IPS-20b (cell line): ENCODE results near the gene SMAD3.
A peak's percentile ranks its signal among the peaks of the same experiment; 100 is the strongest.

ENCODE experiments used
- H3K27ac ChIP-seq: one replicate; pipeline ENCODE4 v1.5.1; 2013; ENCODE audit warnings: low read length
- H3K27me3 ChIP-seq: 2 replicates; pipeline ENCODE4 v1.6.1; 2013; ENCODE audit warnings: mild to moderate bottlenecking, low read length, inconsistent platforms; ENCODE audit not compliant: insufficient read depth
- H3K36me3 ChIP-seq: 2 replicates; pipeline ENCODE4 v1.6.1; 2013; ENCODE audit warnings: low read depth, mild to moderate bottlenecking, inconsistent platforms, low read length, moderate library complexity; ENCODE audit not compliant: insufficient read depth
- H3K4me1 ChIP-seq: 2 replicates; pipeline ENCODE4 v1.6.1; 2013; ENCODE audit warnings: mild to moderate bottlenecking, control low read depth, inconsistent platforms, low read length, moderate library complexity; ENCODE audit not compliant: insufficient read depth
- H3K4me3 ChIP-seq: 2 replicates; pipeline ENCODE4 v1.5.1; 2013; ENCODE audit warnings: mild to moderate bottlenecking, low read length, inconsistent platforms
- H3K9ac ChIP-seq: 2 replicates; pipeline ENCODE4 v1.6.1; 2013; ENCODE audit warnings: low read depth, mild to moderate bottlenecking, inconsistent platforms, low read length, moderate library complexity
- H3K9me3 ChIP-seq: 2 replicates; pipeline ENCODE4 v1.6.1; 2013; ENCODE audit warnings: mild to moderate bottlenecking, low read depth, low read length, inconsistent platforms; ENCODE audit not compliant: insufficient read depth

SMAD3 gene

GRCh38 chr15:67050522-67051087 is 14.8 kb upstream of the SMAD3 start:
- Histone ChIP-seq H3K4me1 (no peaks in the 10 kb centered on the region; the same call in 1 of the 2 replicates), H3K4me3 (no peak overlapping the region), H3K9ac (no peak overlapping the region), H3K27ac (no peak overlapping the region), H3K27me3 (no peaks in the 10 kb centered on the region), H3K36me3 (no peaks in the 10 kb centered on the region), H3K9me3 (no peaks in the 10 kb centered on the region)

- no peak overlapping the region for H3K4me3 ChIP-seq
- H3K27ac ChIP-seq, result no peak overlapping the region
- no peak overlapping the region for H3K9ac ChIP-seq
Measured at GRCh38 chr15:67051088-67052045, 14.0 kb upstream of the SMAD3 start.

GRCh38 chr15:67054676-67055075 is 10.7 kb upstream of the SMAD3 start:
- 0 out of 2 replicates have a peak, but pooled peaks cover under 1% of the 10 kb centered on the region for H3K27me3 ChIP-seq
- no peak overlapping the region for H3K9ac ChIP-seq
- no peaks in the 10 kb centered on the region for H3K9me3 ChIP-seq
- no peak overlapping the region for H3K27ac ChIP-seq
- no peaks in the 10 kb centered on the region for H3K36me3 ChIP-seq
- H3K4me1 ChIP-seq, result no peaks in the 10 kb centered on the region; the same call in 1 of the 2 replicates
- H3K4me3 ChIP-seq, result no peak overlapping the region

More at GRCh38 chr15:67051088-67052045, 14.0 kb upstream of the SMAD3 start:
- H3K36me3 ChIP-seq, result no peaks in the 10 kb centered on the region
- no peaks in the 10 kb centered on the region for H3K27me3 ChIP-seq
- H3K9me3 ChIP-seq, result no peaks in the 10 kb centered on the region
- no peaks in the 10 kb centered on the region; the same call in 1 of the 2 replicates for H3K4me1 ChIP-seq

- Histone ChIP-seq H3K4me3 (no peak overlapping the region), H3K27me3 (peaks cover 36% of the 10 kb centered on the region), H3K9me3 (no peaks in the 10 kb centered on the region), H3K4me1 (peaks cover 10% of the 10 kb centered on the region; the same call in 1 of the 2 replicates), H3K36me3 (no peaks in the 10 kb centered on the region), H3K27ac (no peak overlapping the region), H3K9ac (no peak overlapping the region)
Measured at GRCh38 chr15:67059127-67059553, 6.3 kb upstream of the SMAD3 start.

GRCh38 chr15:67061811-67062368 is 3.5 kb upstream of the SMAD3 start:
- Histone ChIP-seq H3K9me3 (no peaks in the 10 kb centered on the region), H3K9ac (no peak overlapping the region)

GRCh38 chr15:67062369-67062985 is 2.9 kb upstream of the SMAD3 start:
- Histone ChIP-seq H3K4me1 (peaks cover 17% of the 10 kb centered on the region; the same call in 1 of the 2 replicates), H3K27me3 (peaks cover 58% of the 10 kb centered on the region), H3K9me3 (no peaks in the 10 kb centered on the region), H3K27ac (no peak overlapping the region), H3K9ac (no peak overlapping the region), H3K36me3 (no peaks in the 10 kb centered on the region), H3K4me3 (no peak overlapping the region)

More at GRCh38 chr15:67061811-67062368, 3.5 kb upstream of the SMAD3 start:
- Histone ChIP-seq H3K27ac (no peak overlapping the region), H3K36me3 (no peaks in the 10 kb centered on the region), H3K4me1 (peaks cover 12% of the 10 kb centered on the region; the same call in 1 of the 2 replicates), H3K27me3 (peaks cover 53% of the 10 kb centered on the region), H3K4me3 (no peak overlapping the region)

- no peaks in the 10 kb centered on the region for H3K36me3 ChIP-seq
Measured at GRCh38 chr15:67063689-67064606, 1.5 kb upstream of the SMAD3 start.

GRCh38 chr15:67064607-67065530 is 533 bp upstream of the SMAD3 start:
- Histone ChIP-seq H3K9me3 (no peaks in the 10 kb centered on the region), H3K9ac (peak overlapping the region; percentile 79; the same call in 1 of the 2 replicates), H3K27ac (no peak overlapping the region), H3K4me3 (peak overlapping the region; percentile 83), H3K4me1 (peaks cover 30% of the 10 kb centered on the region), H3K36me3 (no peaks in the 10 kb centered on the region), H3K27me3 (peaks cover 76% of the 10 kb centered on the region)

More at GRCh38 chr15:67063689-67064606, 1.5 kb upstream of the SMAD3 start:
- Histone ChIP-seq H3K4me1 (peaks cover 30% of the 10 kb centered on the region), H3K27me3 (peaks cover 73% of the 10 kb centered on the region), H3K4me3 (peak overlapping the region; percentile 83), H3K27ac (no peak overlapping the region), H3K9me3 (no peaks in the 10 kb centered on the region), H3K9ac (peak overlapping the region; percentile 79)

- H3K9me3 ChIP-seq, result no peaks in the 10 kb centered on the region
- H3K27me3 ChIP-seq, result peaks cover 70% of the 10 kb centered on the region
- H3K36me3 ChIP-seq, result no peaks in the 10 kb centered on the region
- no peak overlapping the region for H3K27ac ChIP-seq
- peak overlapping the region; percentile 79; the same call in 1 of the 2 replicates for H3K9ac ChIP-seq
- peak overlapping the region; percentile 83 for H3K4me3 ChIP-seq
- H3K4me1 ChIP-seq, result peaks cover 35% of the 10 kb centered on the region
Measured at GRCh38 chr15:67066041-67066958, 898 bp downstream of the SMAD3 start.
